Measurements from ENCODE around the gene SYT7. TPM values are rescaled to one million over a fixed set of nuclear protein-coding genes. Genes with fewer than 3 reads are reported as not detected.
A peak's percentile ranks its signal among the peaks of the same experiment; 100 is the strongest.

SYT7 gene
- total RNA-seq, 2 donors from 2014 or later, result 2.0 to 3.4 TPM

DNA sequence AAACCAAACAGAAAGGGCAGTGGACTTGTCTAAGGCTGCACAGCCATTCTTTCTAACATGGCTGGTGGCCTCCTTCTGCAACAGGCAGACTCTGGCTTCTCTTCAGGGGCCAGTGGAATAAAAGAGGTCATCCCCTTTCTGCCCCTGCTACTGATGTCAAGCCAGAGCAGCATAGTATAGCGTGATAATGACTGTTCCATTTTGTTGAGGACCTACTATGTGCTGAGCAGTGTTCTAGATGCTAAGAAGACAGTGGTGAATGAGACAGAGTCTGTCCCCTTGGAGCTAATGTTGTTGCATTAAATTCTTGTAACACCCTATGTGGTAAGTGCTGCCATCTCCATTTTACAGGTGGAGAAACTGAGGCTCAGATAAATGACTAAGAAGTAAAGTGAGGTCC, 15.7 kb upstream of the SYT7 start:
- Histone ChIP-seq H3K36me3 (ENCODE audit: control insufficient read depth, insufficient read depth, low read length) (no peaks in the 10 kb centered on the region), H3K9ac (ENCODE audit: extremely low read depth, low read length, poor library complexity, severe bottlenecking) (no peak overlapping the region), H3K4me3 (ENCODE audit: low read length) (no peak overlapping the region), H3K4me1 (ENCODE audit: control insufficient read depth, insufficient read depth, low read length) (peaks cover 2% of the 10 kb centered on the region), H3K27ac (ENCODE audit: low read depth, low read length) (no peak overlapping the region), H3K9me3 (ENCODE audit: control insufficient read depth, low read length) (no peaks in the 10 kb centered on the region), H3K27me3 (ENCODE audit: control insufficient read depth, insufficient read depth, low read length, poor library complexity, severe bottlenecking) (peaks cover 9% of the 10 kb centered on the region)
- Mint-ChIP-seq H3K27ac (no peak overlapping the region), H3K4me3 (no peak overlapping the region), H3K9me3 (no peaks in the 10 kb centered on the region), H3K27me3 (ENCODE audit: insufficient read depth) (peaks cover 11% of the 10 kb centered on the region), H3K4me1 (peaks cover 29% of the 10 kb centered on the region), H3K36me3 (ENCODE audit: low read depth) (no peaks in the 10 kb centered on the region)
- 97 to 100% methylated on average over 1 of the region's 1 CpG for WGBS, 2 experiments (ENCODE audit: insufficient coverage in 1 of 2, insufficient read length in 1 of 2)
- no peak for DNase-seq
- TF ChIP-seq, protein P1, sequence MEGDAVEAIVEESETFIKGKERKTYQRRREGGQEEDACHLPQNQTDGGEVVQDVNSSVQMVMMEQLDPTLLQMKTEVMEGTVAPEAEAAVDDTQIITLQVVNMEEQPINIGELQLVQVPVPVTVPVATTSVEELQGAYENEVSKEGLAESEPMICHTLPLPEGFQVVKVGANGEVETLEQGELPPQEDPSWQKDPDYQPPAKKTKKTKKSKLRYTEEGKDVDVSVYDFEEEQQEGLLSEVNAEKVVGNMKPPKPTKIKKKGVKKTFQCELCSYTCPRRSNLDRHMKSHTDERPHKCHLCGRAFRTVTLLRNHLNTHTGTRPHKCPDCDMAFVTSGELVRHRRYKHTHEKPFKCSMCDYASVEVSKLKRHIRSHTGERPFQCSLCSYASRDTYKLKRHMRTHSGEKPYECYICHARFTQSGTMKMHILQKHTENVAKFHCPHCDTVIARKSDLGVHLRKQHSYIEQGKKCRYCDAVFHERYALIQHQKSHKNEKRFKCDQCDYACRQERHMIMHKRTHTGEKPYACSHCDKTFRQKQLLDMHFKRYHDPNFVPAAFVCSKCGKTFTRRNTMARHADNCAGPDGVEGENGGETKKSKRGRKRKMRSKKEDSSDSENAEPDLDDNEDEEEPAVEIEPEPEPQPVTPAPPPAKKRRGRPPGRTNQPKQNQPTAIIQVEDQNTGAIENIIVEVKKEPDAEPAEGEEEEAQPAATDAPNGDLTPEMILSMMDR (conservative IDR thresholded peaks at IDR 0.05), result no peak

DNA sequence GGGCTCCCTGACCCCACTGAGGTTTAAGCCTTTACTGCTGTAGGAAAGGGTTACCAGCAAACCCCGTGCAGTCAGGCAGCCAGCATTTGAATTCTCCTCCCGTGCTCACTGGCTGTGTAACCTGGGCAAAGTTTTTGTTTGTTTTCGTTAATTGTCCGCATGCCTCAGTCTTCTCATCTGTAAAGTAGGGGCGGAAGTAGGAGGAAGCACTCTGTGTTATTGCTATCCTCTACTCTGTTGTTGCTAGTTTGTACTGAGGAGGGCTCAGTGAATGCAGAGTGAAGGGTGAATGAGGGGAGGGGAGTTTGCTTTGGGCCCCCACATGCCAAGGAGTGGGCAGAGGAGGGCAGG, 14.0 kb upstream of the SYT7 start:
- no peaks in the 10 kb centered on the region for H3K9me3 Mint-ChIP-seq
- H3K4me1 Mint-ChIP-seq, result peaks cover 23% of the 10 kb centered on the region
- DNase-seq, result no peak
- no peak overlapping the region for H3K27ac Mint-ChIP-seq
- no peak overlapping the region for H3K4me3 Mint-ChIP-seq
- Histone ChIP-seq H3K36me3 (ENCODE audit: control insufficient read depth, insufficient read depth, low read length) (no peaks in the 10 kb centered on the region), H3K27me3 (ENCODE audit: control insufficient read depth, insufficient read depth, low read length, poor library complexity, severe bottlenecking) (peaks cover 26% of the 10 kb centered on the region), H3K4me3 (ENCODE audit: low read length) (no peak overlapping the region), H3K9ac (ENCODE audit: extremely low read depth, low read length, poor library complexity, severe bottlenecking) (no peak overlapping the region), H3K4me1 (ENCODE audit: control insufficient read depth, insufficient read depth, low read length) (peaks cover 2% of the 10 kb centered on the region), H3K9me3 (ENCODE audit: control insufficient read depth, low read length) (no peaks in the 10 kb centered on the region), H3K27ac (ENCODE audit: low read depth, low read length) (no peak overlapping the region)
- TF ChIP-seq, protein P1 (conservative IDR thresholded peaks at IDR 0.05), result no peak
- H3K36me3 Mint-ChIP-seq (ENCODE audit: low read depth), result no peaks in the 10 kb centered on the region
- H3K27me3 Mint-ChIP-seq (ENCODE audit: insufficient read depth), result peaks cover 28% of the 10 kb centered on the region
- 85 to 90% methylated on average over 5 of the region's 5 CpGs for WGBS, 2 experiments (ENCODE audit: insufficient coverage in 1 of 2, insufficient read length in 1 of 2)

DNA sequence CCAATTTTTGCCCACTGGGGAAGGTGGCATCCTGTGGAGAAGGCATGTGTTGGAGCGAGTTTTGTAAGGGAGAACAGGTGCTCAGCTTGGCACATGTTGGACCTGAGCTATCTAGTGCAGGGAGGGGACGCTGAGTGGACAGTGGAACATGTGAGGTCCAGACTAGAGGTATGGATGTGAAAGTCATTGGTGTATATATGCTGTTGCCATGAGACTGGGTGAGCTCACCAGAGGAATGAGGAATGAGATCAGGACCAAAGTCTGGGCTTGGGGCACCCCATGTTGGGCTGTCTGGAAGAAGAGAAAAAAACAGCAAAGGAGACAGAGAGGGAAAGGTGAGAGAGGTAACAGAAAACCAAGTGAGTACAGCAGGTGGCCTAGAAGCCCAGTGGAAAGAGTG, 12.3 kb upstream of the SYT7 start:
- Mint-ChIP-seq H3K4me3 (no peak overlapping the region), H3K27ac (peak overlapping the region; percentile 20), H3K4me1 (peaks cover 17% of the 10 kb centered on the region), H3K27me3 (ENCODE audit: insufficient read depth) (peaks cover 43% of the 10 kb centered on the region), H3K36me3 (ENCODE audit: low read depth) (no peaks in the 10 kb centered on the region), H3K9me3 (no peaks in the 10 kb centered on the region)
- no peak overlapping the region for H3K4me3 ChIP-seq (ENCODE audit: low read length)
- no peak overlapping the region for H3K9ac ChIP-seq (ENCODE audit: extremely low read depth, low read length, poor library complexity, severe bottlenecking)
- H3K27ac ChIP-seq (ENCODE audit: low read depth, low read length), result no peak overlapping the region
- no peaks in the 10 kb centered on the region for H3K36me3 ChIP-seq (ENCODE audit: control insufficient read depth, insufficient read depth, low read length)
- WGBS, 2 experiments (ENCODE audit: insufficient coverage in 1 of 2, insufficient read length in 1 of 2), result 95 to 96% methylated on average over 2 of the region's 2 CpGs
- TF ChIP-seq, protein P1 (conservative IDR thresholded peaks at IDR 0.05), result no peak
- no peaks in the 10 kb centered on the region for H3K9me3 ChIP-seq (ENCODE audit: control insufficient read depth, low read length)
- H3K27me3 ChIP-seq (ENCODE audit: control insufficient read depth, insufficient read depth, low read length, poor library complexity, severe bottlenecking), result peaks cover 43% of the 10 kb centered on the region
- H3K4me1 ChIP-seq (ENCODE audit: control insufficient read depth, insufficient read depth, low read length), result no peaks in the 10 kb centered on the region
- no peak for DNase-seq

Measured in endodermal cell (in vitro differentiated cells).